ENCODE results near the gene FRAT2.
A peak's percentile ranks its signal among the peaks of the same experiment; 100 is the strongest.

FRAT2 gene

DNA sequence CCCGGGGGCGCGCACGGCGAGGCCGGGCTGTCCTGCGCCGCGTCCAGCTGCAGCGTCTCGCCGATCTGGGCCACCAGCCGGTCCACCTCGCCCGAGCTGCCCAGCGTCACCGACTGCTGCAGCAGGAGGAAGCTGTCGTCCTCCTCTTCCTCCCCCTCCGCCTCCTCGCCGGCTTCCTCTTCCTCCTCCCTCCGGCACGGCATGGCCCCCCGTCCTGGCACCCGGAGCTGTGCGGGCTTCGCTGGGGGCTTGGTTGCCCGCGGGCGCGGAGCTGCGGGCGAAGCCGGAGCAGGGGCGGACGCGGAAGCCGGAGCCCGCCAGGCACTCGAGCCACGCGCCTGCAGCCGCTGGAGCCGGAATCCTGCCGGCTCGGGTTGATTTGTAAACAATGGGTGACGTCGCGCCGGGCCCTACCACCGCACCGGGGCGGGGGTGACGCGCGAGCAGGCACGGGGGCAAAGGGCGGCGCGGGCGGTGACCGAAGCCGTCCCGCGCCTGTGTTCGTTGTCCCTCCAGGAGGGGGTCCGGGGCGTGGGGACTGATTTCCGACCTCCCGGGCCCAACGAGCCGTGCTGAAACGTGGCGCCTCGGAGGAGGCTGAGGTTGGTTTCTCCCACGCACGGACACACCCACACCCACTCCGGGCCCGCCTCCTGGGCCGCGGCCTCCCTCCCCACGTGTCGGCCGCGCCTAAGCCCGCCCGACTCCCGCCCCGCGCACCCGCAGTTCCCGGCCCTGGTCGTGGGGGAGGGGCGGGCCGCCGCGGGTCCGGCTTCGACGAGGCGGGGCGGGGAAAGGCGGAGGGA is at the start of gene FRAT2:
TSS of gene FRAT2 (minus strand) at position 360 of the 806 bp plus-strand sequence. CDS start at position 203, 157 bp downstream.
- DNase-seq, result peak; percentile 81 to 85

DNA sequence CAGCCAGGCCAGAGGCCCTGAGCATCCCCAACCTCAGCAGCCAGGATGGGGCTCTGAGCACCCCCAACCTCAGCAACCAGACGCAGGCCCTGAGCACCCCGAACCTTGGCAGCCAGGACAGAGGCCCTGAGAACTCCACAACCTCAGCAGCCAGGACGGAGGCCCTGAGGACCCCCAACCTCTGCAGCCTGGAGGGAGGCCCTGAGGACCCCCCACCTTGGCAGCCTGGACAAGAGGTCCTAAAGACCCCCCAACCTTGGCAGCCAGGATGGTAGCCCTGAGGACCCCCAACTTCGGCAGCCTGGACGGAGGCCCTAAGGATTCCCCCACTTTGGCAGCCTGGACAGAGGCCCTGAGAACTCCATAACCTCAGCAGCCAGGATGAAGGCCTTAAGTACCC is 49.6 kb upstream of the FRAT2 start:
- no peak for DNase-seq

DNA sequence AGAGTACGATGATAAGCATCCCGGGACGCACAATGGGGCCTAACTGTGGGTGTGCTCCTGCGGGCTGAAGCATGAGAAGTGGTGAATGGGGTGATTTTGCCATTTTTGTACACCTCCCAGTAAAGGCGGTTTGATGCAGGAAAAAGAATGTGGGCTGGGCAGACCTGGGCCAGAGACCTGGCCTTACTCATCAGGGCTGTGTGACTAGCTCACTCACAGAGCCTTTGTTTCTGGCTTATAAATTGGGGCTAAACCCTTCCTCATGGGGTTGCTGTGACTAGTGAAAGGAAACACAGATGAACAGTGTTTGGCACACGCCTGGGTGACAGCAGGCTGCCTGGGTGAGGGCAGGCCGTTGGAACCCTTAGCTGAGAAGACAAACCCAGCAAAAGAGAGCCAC is 48.6 kb upstream of the FRAT2 start:
- no peak for DNase-seq

GRCh38 chr10:97381626-97382025 is 47.1 kb upstream of the FRAT2 start:
- DNase-seq, result no peak

DNA sequence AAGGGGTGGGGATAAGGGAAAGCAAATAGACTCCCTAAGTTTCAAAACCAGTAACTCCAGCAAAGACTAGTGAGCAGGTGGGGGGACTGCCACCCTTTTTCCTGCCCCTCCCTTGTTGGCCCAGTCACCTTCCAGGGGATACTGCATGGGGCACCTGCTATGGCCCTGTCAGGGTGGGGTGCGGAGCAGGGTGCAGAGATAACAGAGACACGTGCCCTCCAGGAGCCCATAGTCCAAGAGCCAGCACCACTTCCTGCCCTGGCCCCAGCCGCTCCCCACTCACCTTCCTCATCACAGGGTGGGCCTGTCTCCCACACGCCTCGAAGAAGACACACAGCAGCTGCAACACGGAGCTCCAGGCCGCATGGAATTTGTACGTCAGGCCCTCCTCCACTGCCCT is 46.0 kb upstream of the FRAT2 start:
- no peak for DNase-seq

DNA sequence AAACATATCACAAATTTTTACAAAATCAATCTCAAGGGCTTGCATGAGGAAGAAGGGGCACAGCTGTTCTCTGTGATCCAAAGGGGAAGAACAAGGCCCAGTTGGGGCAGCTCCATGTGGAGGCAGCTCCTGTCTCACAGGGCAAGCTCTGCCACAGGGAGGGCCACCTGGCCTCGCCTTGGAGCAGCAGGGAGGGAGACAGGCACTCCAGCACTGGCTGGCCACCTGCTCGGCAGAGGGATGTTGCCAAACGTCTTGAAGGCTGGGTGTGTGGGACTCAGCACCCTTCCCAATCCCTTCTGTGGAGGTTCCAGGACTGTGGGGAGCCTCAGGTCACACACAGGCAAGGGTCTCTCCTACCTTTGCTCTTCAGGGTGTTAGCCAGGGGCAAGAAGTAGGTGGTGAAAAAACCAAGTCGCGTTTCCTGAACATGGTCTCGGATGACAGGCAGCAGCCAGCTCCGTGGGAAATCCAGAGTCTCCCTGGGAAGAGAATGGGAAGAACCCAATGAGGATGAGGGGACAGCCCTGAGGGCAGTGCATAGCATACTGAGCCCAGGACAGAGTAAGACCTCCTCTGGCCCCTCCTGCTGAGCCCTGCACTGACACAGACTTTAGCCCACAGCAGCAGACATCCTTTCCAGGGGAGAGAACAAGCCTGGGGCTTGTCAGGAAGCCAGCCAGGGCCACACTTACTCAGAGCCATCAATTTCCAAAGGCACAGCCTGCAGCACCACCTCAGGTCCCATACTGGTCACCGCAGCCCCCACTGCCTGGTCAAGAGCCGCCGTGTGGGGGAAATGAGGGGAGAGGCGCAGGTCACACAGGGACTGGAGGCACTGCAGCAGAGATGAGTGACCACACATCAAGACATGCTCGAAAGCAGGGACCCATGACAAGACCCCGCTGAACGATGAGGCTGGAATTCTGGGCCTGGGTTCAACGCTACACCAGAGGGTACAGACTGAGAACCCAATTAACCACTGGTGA is 44.7 kb upstream of the FRAT2 start:
- DNase-seq, result no peak

GRCh38 chr10:97376413-97376812 is 41.9 kb upstream of the FRAT2 start:
- DNase-seq, result peak; percentile 65 to 83

DNA sequence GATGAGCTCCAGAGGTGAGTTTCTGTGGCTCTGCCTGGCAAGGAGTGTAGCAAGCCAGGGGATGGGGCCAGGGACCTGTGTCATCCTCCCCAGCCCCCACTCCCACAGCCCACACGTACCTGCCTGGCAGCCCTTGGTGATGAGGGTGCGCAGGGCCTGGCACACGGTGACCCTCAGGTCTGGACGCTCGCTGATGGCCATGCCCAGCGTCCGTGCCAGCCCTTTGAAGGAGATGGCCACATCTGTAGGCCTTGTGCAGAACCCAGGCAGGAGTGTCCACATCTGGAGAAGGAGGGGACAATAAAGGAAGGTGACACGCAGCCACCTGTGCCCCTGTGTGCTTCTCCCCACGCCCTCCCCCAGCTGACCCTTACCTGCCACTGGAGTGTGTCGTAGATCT is 38.9 kb upstream of the FRAT2 start:
- DNase-seq, result no peak

DNA sequence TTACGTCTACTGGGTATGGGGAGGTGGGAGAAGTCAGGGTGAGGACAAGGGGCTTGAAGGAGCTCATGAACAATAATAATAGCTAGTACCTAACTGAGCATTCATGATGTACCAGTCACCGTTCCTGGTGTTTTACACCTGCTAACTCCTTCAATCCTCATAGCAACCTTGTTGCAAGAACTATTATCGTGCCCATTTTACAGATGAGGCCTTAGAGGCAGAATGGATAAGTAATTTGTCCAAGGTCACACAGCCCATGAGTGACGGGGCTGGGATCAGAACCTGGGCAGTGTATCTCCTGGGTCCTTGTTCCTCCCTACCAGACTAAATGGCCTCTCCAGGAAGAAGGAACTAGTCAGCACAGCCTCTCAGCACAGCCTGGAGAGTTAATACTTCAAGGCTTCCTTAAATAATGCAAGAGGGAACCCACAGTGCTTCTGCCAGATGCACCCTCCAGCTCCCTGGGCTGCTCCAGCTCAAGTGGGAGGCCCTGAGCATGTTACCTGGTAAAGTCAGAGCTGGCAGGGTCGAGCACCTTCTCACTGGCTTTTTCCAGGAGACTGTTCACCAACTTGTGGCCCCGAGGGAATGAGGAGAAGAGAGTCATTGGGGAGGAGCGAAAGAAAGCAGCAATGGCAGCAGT is 37.8 kb upstream of the FRAT2 start:
- DNase-seq, result peak in 1 of 2 donors; percentile 11

GRCh38 chr10:97371696-97372095 is 37.2 kb upstream of the FRAT2 start:
- no peak for DNase-seq

DNA sequence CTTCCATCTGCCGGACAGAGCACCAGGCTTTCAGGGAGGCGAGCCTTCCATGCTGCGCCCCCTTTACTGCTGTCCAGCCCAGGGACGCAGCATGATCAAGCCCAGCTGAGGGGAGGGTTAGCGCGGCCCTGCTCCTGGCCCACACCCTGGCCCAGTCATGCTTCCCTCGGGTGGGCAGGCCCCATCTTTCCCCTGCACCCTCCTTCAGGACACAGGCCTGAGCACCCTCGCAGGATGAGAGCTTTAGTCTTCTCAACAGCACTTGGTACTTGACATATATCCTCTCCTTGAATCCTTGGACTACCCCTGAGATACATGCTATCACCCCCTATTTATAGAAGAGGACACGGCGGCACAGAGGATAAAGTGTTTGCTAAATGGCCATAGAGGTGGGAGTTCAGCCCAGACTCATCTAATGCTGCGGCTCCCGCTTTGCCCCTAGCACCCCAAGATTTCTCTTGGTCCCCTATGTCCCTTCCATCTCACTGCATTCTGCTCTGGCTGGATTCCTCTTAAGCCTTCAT is 32.7 kb upstream of the FRAT2 start:
- no peak for DNase-seq

- DNase-seq, result no peak
Measured at GRCh38 chr10:97366572-97366971, 32.0 kb upstream of the FRAT2 start.

- peak; percentile 96 to 98 for DNase-seq
Measured at GRCh38 chr10:97365761-97366351, 31.3 kb upstream of the FRAT2 start.

DNA sequence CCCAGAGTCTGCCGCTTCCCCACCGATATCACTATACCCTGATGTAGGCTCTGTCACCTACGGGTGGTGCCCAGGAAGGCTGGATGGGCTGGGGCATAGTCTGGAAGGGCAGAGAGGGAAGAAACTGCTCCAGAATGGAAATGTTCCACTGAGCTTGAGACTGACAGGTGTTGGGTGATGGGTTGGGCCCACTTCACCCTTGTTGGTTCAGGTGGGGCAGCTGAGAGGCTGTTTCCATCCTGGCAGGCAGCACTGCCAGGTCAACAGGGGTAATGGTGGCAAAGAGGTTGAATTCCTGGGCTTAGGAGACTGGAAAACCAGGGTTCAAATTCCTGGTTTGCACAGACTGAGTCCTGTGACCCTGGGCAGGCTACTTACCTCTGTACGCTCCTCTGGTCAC is 28.5 kb upstream of the FRAT2 start:
- DNase-seq, result no peak

DNA sequence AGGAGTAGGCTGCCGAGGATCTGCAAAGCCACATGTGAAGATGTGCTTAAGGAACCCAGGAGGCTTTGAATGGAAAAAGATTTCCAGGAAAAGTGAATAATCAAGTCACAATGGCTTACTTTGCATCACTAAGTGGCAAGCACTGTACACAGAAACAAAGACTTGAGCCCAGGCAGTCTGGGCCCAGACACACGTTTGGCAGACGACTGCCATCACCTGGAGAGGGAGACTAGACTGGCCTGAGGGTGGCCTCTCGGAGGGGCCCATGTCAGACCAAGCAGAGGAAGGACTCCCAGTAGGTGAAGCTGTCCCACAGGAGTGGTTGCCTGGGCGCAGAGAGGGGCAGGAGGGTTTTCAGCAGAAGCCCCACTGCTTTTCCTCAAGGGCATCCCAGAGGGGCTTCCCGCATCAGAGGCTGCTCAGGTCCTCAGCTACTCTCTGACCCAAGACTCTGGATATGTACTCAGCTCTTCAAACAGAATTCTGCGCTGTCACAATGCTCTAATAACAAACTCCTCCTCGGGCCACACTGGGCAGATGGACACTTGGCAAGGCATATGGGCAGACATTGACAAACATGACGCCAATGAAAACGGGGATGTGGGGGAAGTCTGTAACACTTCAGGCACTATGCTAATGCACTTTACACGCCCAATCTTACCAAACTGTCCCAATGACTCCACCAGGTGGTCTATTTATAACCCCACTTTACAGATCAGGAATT is 27.9 kb upstream of the FRAT2 start:
- DNase-seq, result no peak

- DNase-seq, result peak; percentile 17 to 28
Measured at GRCh38 chr10:97361537-97361901, 27.0 kb upstream of the FRAT2 start.

- DNase-seq, result peak in 1 of 2 donors; percentile 16
Measured at GRCh38 chr10:97360705-97361536, 26.4 kb upstream of the FRAT2 start.

GRCh38 chr10:97358781-97359180 is 24.3 kb upstream of the FRAT2 start:
- DNase-seq, result no peak

GRCh38 chr10:97358349-97358748 is 23.8 kb upstream of the FRAT2 start:
- DNase-seq, result no peak

GRCh38 chr10:97356918-97357317 is 22.4 kb upstream of the FRAT2 start:
- DNase-seq, result no peak

- DNase-seq, result no peak
Measured at GRCh38 chr10:97356318-97356914, 21.9 kb upstream of the FRAT2 start.
